Stimulated activated CD4-positive, alpha-beta T cell treated with anti-CD3 and anti-CD28 coated beads, Interleukin-15, amount 100 ng/mL, for 1 hour (primary cell): ENCODE results near the gene MAEL.
A peak's percentile ranks its signal among the peaks of the same experiment; 100 is the strongest.

ENCODE experiments used
- DNase-seq, 2 donors: peaks; one replicate each; pipeline ENCODE4 v3.0.0-alpha.2; 2020; ENCODE audit warnings: low read depth in 1 of 2, low spot score in 1 of 2

The MAEL gene

DNA sequence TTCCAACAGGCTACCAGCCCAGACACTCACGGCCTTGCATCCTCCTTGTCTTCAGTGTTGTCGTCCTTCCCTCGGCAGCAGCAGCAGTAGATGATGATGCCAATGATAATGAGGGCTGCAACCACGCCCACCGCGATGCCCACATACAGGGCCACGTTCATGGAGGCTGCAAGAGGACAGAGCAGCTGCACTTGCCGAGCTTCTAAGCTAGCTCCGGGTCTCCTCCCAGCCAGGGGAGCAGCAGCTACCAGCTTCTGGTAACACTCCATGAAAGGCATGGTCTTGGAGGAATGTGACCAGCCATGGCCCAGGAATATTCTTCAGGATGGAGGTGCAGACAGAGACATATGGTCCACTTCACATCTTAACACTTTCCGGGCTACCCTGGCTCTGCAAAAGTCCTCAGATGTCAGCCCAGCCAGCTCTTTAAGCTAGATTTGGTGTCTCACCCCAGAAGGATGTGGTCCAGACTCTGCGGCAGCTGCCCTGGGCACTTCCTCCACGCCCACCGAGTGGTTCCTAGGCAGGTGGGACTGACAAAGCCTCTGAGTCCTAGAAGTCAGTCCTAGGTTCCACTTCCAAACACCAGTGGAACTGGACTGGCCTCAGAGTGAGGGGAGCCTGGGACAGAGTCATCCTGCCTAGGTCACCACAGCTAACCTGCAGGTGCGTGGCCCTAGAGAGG, 66.0 kb downstream of the MAEL start:
- DNase-seq: no peak

GRCh38 chr1:167056529-167057231, 67.6 kb downstream of the MAEL start:
- DNase-seq: no peak

DNA sequence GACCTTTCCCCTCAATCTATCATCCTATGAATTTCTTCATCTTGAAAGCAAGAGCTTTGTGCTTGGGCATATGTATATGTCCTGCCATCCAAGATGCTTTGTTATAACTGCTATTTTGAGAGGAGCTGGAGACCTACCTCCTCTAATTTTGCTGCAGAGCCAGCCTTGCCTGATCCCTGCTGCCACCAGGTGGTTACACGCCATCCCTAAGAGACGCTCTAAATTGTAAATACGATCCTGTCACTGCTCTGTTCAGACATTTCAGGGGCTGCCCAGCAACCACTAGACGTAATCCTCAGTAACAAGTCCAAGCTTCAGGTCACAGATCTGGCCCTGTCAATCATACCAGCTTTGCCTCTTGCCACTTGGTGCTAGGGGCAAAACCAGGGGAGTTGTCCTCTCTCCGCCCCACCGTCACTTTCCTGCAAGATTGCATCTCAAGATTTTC, 68.2 kb downstream of the MAEL start:
- no peak for DNase-seq

- DNase-seq: peak; percentile 37 to 62
These were observed 70.1 kb downstream of the MAEL start for GRCh38 chr1:167059045-167059808.

DNA sequence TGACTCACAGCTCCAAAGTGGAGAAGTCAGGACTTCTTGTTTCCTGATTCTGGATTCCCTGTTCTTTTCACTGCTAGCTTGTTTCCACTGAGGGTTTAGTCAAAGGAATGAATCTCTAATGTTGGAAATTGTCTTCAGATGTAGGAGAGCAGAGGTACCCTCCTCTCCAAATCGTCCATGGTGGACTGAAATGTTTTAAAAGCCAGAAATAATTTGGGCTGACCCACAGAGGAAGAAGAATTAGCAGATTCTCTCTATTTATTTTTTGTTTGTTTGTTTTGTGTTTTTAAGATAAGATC, 70.7 kb downstream of the MAEL start:
- no peak for DNase-seq

GRCh38 chr1:167060141-167061072, 71.3 kb downstream of the MAEL start:
- no peak for DNase-seq

- no peak for DNase-seq
These were observed 72.0 kb downstream of the MAEL start for GRCh38 chr1:167061073-167061464.

- no peak for DNase-seq
These were observed 75.5 kb downstream of the MAEL start for GRCh38 chr1:167064621-167065020.

DNA sequence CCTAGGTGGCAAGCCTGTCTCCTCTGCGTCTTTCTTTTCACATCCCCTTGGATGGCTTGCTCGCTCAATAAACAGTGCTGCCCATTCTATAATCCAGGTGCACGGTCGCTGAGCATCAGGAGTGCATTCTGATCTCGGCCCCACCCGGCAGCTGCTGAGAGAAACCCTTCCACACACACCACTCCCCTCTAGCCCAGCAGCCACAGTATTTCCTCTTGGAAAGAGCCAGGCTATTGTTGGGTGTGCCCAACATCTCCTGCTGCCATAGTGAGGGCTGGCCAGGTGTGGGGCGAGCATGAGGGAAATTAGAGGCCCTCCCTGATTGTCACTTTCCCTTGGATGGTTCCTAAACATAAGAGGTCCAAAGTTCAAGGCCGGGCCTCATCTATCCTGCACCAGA, 76.4 kb downstream of the MAEL start:
- DNase-seq: no peak

- peak; percentile 63 to 75 for DNase-seq
These were observed 77.4 kb downstream of the MAEL start for GRCh38 chr1:167066333-167067122.

GRCh38 chr1:167067904-167068303, 78.8 kb downstream of the MAEL start:
- DNase-seq: no peak

DNA sequence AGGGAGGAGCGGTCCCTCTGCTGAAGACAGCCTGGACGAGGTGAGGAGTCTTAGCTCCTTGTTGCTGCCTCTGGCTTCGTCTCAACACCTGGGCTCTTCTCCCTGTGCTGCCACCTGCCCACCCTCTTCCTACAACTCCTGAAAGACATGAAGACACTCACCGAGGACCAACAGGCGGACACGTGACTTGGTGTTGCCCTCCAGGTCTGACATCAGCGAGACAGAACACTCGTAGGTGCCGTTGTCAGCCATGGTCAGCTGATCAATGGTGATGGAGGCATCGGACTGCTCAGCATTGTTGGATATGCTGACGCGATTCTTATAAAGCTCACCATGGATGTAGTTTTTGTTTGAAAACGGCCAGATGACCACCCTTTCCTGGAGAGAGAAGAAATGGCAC, 79.7 kb downstream of the MAEL start:
- no peak for DNase-seq

GRCh38 chr1:167071286-167071685, 82.2 kb downstream of the MAEL start:
- no peak for DNase-seq
